Tibial nerve (tissue), 4 donors: ENCODE results near the gene OGFR.

Experiments used
- CTCF ChIP-seq, 5 experiments: fragments of 200-600 bp in 3 of 5; fragments of 450-650 bp in 2 of 5; sonication (generic) in 3 of 5; IDR thresholded peaks; one replicate each; pipeline ENCODE4 v1.5.1; 2016 to 2019; ENCODE audit warnings: antibody characterized with exemption in 5 of 5, mild to moderate bottlenecking in 3 of 5, moderate library complexity in 2 of 5
- EP300 ChIP-seq, 2 donors: sonication (generic); formaldehyde crosslinking; IDR thresholded peaks; one replicate each; pipeline ENCODE4 v1.6.1; 2017; ENCODE audit warnings: antibody characterized with exemption in 2 of 2, mild to moderate bottlenecking in 1 of 2

GRCh38 chr20:62805711-62806382 lies 1.2 kb downstream of the OGFR start:
- TF ChIP-seq CTCF (IDR thresholded peaks at IDR 0.05): no peak
- TF ChIP-seq EP300 (IDR thresholded peaks at IDR 0.05): peak in 1 of 2 donors; percentile 29
